RWPE2 (cell line): ENCODE data around the gene EAF2.

Experiments used
- ATAC-seq: fragments of 200-7000 bp; cut with Tn5 transposase; 3 replicates; pipeline ENCODE4 v1.9.1; 2021; ENCODE audit warnings: low read depth
- DNase-seq: peaks from one replicate; pipeline ENCODE4 v3.0.0-alpha.2; 2020; ENCODE audit warnings: low spot score
- H3K27ac ChIP-seq: fragments of 450-650 bp; 2 replicates; pipeline ENCODE4 v1.5.1; 2017; ENCODE audit warnings: mild to moderate bottlenecking; ENCODE audit not compliant: poor library complexity, severe bottlenecking
- H3K27me3 ChIP-seq: fragments of 250-450 bp; sonication (Bioruptor Pico); 2 replicates; pipeline ENCODE4 v1.5.1; 2021; ENCODE audit warnings: mild to moderate bottlenecking, moderate library complexity; ENCODE audit not compliant: insufficient read depth, poor library complexity, severe bottlenecking
- H3K36me3 ChIP-seq: fragments of 250-450 bp; sonication (Bioruptor Pico); 2 replicates; pipeline ENCODE4 v1.5.1; 2020; ENCODE audit warnings: low read depth, mild to moderate bottlenecking, moderate library complexity
- H3K4me1 ChIP-seq: fragments of 250-450 bp; sonication (Bioruptor Pico); 2 replicates; pipeline ENCODE4 v1.5.1; 2021; ENCODE audit warnings: mild to moderate bottlenecking, moderate library complexity; ENCODE audit not compliant: insufficient read depth, poor library complexity, severe bottlenecking
- H3K4me3 ChIP-seq: fragments of 250-450 bp; sonication (Bioruptor Pico); 2 replicates; pipeline ENCODE4 v1.5.1; 2021; ENCODE audit warnings: mild to moderate bottlenecking, moderate library complexity; ENCODE audit not compliant: severe bottlenecking
- H3K9me3 ChIP-seq: fragments of 250-450 bp; sonication (Bioruptor Pico); 2 replicates; pipeline ENCODE4 v1.5.1; 2021; ENCODE audit warnings: mild to moderate bottlenecking, moderate library complexity; ENCODE audit not compliant: severe bottlenecking
- CTCF ChIP-seq: fragments of 450-650 bp; IDR thresholded peaks from one replicate; pipeline ENCODE4 v1.5.1; 2017; ENCODE audit warnings: mild to moderate bottlenecking, moderate library complexity; ENCODE audit not compliant: poor library complexity, severe bottlenecking

The EAF2 gene

DNA sequence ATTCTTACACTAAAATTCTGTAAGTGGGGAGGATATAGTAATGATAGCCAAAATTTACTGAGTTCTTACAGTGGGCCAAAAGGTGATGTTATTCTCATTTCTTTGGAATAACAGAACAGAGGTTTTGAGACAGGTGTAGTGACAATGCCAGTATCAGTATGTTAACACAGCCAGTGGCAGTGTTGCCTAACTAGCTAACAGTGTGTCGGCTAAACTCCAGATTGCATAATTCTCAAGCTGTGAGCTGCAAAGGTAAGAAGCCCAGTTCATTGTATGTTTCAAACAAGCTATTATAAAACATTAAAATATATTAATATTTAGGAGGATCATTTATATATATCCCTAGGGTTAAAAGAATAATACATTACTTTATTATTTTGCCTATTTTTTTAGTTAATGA is 60.1 kb downstream of the EAF2 start:
- no peak overlapping the region for H3K27ac ChIP-seq
- no peaks in the 10 kb centered on the region for H3K9me3 ChIP-seq
- ATAC-seq (no peak), DNase-seq (no peak)
- H3K4me3 ChIP-seq = no peak overlapping the region
- H3K27me3 ChIP-seq = no peaks in the 10 kb centered on the region
- H3K4me1 ChIP-seq = no peaks in the 10 kb centered on the region
- no peak for TF ChIP-seq CTCF
- H3K36me3 ChIP-seq = no peaks in the 10 kb centered on the region

GRCh38 chr3:121895736-121896135 is 60.7 kb downstream of the EAF2 start:
- Histone ChIP-seq H3K4me3 (no peak overlapping the region), H3K9me3 (no peaks in the 10 kb centered on the region), H3K27ac (no peak overlapping the region), H3K36me3 (no peaks in the 10 kb centered on the region), H3K4me1 (no peaks in the 10 kb centered on the region), H3K27me3 (no peaks in the 10 kb centered on the region)
- no peak for DNase-seq
- ATAC-seq = no peak
- TF ChIP-seq CTCF = no peak

DNA sequence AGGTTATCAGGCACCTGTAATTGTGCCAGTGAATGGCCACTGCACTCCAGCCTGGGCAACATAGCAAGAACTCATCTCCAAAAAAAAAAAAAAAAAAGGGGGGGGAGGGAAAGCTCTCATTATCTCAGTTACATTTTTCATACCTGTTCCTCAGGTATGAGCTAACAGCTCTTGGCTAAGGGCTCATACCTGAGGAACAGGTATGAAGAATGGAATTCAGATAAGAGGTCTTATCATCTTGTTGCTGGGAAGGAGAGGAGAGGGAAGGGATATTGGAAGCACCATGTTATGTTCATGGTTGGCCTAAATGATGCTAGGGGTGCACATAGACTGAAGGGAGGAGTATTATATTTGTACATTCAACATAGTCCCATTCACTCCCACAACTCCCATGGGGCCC is 61.8 kb downstream of the EAF2 start:
- Histone ChIP-seq H3K9me3 (no peaks in the 10 kb centered on the region), H3K27me3 (no peaks in the 10 kb centered on the region), H3K27ac (no peak overlapping the region), H3K4me3 (no peak overlapping the region), H3K4me1 (no peaks in the 10 kb centered on the region), H3K36me3 (no peaks in the 10 kb centered on the region)
- TF ChIP-seq CTCF = no peak
- no peak for ATAC-seq
- DNase-seq = no peak

DNA sequence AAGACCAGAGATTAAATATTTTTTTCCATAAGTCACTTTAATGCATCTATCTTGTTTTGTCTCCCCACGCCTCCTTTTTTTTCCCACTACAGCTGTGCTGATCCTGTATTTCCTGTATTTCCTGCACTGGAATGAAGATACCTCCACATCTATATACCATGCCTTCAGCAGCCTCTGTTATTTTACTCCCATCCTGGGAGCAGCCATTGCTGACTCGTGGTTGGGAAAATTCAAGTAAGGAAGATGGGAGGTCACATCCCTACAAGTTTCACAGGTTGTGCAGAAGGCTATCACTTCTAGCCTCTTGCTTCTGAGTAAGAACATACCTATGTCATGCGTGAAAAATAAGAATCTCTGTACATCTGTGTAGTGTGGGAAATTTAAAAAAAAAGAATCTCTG is 62.3 kb downstream of the EAF2 start:
- Histone ChIP-seq H3K27me3 (no peaks in the 10 kb centered on the region), H3K9me3 (no peaks in the 10 kb centered on the region), H3K27ac (no peak overlapping the region), H3K36me3 (no peaks in the 10 kb centered on the region), H3K4me1 (no peaks in the 10 kb centered on the region), H3K4me3 (no peak overlapping the region)
- TF ChIP-seq CTCF = no peak
- ATAC-seq = no peak
- no peak for DNase-seq

DNA sequence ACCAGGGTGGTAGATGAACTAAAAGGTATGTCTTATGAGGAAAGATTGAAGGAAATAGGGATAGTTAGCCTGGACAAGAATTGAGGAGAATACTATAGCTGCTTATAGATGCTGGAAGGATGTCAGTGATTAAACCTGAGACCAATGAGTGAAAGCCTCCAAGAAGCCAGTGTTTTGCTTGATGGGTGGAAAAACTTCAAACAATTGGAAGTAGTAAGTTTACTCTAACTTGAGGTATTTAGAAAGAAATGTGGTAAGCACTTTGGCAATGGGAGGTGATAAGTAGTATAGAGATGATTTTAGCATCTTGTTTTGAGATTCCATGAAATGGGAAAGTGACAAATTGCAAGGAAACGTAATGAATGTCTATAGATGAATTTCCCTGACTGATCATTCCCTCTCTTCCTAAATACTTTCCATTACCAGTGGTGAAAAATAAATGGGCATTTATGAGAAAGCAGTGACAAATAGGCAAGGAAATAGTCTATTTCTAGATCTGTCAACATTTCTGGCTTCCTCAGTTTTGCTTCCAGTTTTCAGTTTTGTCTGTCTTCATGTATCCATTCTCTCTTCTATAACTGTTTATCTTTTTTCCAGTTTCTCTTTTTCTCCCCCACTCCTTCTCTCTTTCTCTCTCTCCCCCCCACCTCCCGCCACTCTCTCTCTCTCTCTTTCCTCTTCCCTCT is 78.4 kb downstream of the EAF2 start:
- Histone ChIP-seq H3K4me3 (no peak overlapping the region), H3K9me3 (no peaks in the 10 kb centered on the region), H3K27me3 (no peaks in the 10 kb centered on the region), H3K4me1 (no peaks in the 10 kb centered on the region), H3K27ac (no peak overlapping the region), H3K36me3 (no peaks in the 10 kb centered on the region)
- TF ChIP-seq CTCF = no peak
- ATAC-seq (no peak), DNase-seq (no peak)
